ENCODE results near the gene STX11. TPM values are rescaled to one million over a fixed set of nuclear protein-coding genes. Genes with fewer than 3 reads are reported as not detected.

The STX11 gene
- total and polyA plus RNA-seq, 10 of the 15 experiments (the other 5 are each of a cell fraction or from before 2014, with no cell fraction given) = 0.66 to 38.1 (median 19.8) TPM

DNA sequence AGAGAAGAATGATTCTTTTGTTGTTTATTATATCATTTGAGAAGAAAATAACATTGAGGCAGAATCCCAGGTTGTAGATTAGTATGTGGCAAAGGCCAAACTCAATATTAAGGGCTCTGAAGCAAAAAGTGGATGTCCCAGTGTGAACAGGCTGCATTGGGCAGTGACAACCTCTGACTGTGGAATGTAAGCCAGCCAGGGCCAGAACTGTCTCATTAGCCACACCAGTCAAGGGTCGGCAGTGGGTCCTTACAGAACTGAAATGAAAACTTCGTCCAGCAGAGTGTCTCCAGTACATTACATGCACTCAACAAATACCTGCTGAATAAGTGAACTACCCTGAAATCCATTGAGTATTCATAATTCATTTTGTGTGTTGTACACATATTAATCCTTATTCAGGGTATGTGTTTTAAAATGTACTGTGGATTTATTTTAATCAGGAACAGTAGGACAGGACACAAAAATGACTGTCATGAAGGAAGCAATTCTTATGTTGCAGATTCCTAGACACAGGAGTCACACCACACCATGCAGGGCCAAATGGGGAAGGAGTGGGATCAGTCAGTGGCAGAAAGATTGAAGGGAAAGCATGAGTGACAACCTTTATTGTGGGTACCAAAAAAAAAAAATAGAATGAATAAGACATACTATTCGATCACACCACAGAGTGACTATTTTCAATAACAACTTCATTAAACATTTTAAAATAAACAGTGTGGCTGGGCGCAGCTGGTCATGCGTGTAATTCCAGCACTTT, 69.9 kb downstream of the STX11 start:
- H4K20me1 ChIP-seq (ENCODE audit: control insufficient read depth, insufficient read depth) = no peaks in the 10 kb centered on the region
- TF ChIP-seq TAF1 (IDR thresholded peaks at IDR 0.05; ENCODE audit: borderline replicate concordance, low read depth, low read length) = no peak
- TF ChIP-seq YBX1 (IDR thresholded peaks at IDR 0.05) = no peak
- TF ChIP-seq MEF2A (IDR thresholded peaks at IDR 0.05; ENCODE audit: insufficient read depth, low read depth, low read length) = no peak
- no peak for TF ChIP-seq NR2F1 (conservative IDR thresholded peaks at IDR 0.05)
- no peak for TF ChIP-seq NR2C1 (IDR thresholded peaks at IDR 0.05)
- TF ChIP-seq RCOR1 (conservative IDR thresholded peaks at IDR 0.05; ENCODE audit: low read depth, low read length) = no peak
- TF ChIP-seq ZNF217 (IDR thresholded peaks at IDR 0.05) = no peak
- TF ChIP-seq, protein P1, sequence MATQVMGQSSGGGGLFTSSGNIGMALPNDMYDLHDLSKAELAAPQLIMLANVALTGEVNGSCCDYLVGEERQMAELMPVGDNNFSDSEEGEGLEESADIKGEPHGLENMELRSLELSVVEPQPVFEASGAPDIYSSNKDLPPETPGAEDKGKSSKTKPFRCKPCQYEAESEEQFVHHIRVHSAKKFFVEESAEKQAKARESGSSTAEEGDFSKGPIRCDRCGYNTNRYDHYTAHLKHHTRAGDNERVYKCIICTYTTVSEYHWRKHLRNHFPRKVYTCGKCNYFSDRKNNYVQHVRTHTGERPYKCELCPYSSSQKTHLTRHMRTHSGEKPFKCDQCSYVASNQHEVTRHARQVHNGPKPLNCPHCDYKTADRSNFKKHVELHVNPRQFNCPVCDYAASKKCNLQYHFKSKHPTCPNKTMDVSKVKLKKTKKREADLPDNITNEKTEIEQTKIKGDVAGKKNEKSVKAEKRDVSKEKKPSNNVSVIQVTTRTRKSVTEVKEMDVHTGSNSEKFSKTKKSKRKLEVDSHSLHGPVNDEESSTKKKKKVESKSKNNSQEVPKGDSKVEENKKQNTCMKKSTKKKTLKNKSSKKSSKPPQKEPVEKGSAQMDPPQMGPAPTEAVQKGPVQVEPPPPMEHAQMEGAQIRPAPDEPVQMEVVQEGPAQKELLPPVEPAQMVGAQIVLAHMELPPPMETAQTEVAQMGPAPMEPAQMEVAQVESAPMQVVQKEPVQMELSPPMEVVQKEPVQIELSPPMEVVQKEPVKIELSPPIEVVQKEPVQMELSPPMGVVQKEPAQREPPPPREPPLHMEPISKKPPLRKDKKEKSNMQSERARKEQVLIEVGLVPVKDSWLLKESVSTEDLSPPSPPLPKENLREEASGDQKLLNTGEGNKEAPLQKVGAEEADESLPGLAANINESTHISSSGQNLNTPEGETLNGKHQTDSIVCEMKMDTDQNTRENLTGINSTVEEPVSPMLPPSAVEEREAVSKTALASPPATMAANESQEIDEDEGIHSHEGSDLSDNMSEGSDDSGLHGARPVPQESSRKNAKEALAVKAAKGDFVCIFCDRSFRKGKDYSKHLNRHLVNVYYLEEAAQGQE (IDR thresholded peaks at IDR 0.05; ENCODE audit: low read depth, low read length) = no peak
- no peak for TF ChIP-seq RFX5 (IDR thresholded peaks at IDR 0.05; ENCODE audit: low read depth, low read length)
- no peak overlapping the region for H3K27ac ChIP-seq (ENCODE audit: control insufficient read depth, insufficient read depth)
- ATAC-seq (no peak), FAIRE-seq (no peak), DNase-seq (ENCODE audit: low read depth, low spot score) (no peak)
- CTCF ChIA-PET = interaction anchor here (1.0 to 5.8 kb wide), 15 partner anchors 12 to 645 kb away, joined by 3 to 142 read pairs (median 9); no protein-coding TSS in a partner anchor
- no peaks in the 10 kb centered on the region for H3K36me3 ChIP-seq (ENCODE audit: control insufficient read depth in 2 of 2, insufficient read depth in 2 of 2, low read length in 1 of 2)
- POLR2A ChIA-PET = no interaction called here
- no TSS peak for BruUV-seq (replicated peaks)
- H3K4me2 ChIP-seq (ENCODE audit: control insufficient read depth, insufficient read depth) = no peak overlapping the region
- 54% methylated on average over 5 of the region's 5 CpGs for WGBS (ENCODE audit: insufficient coverage, insufficient replicate concordance, low lambda C conversion rate, missing lambda C conversion rate)
- in situ Hi-C loops (cut with MboI) (loop anchor here (10.0 kb wide), 1 partner anchor 275 kb away; no protein-coding TSS in a partner anchor), intact Hi-C loops (cut with micrococcal nuclease; ENCODE audit: unreplicated experiment) (no loop called here)
- H3K27me3 ChIP-seq (replicated peaks in 1 of 2; ENCODE audit: control insufficient read depth in 2 of 2, insufficient read depth in 2 of 2, low read length in 1 of 2) = no peaks in the 10 kb centered on the region
- no peak overlapping the region for H2AFZ ChIP-seq (ENCODE audit: control insufficient read depth, low read depth, low read length)
- RAD21 ChIA-PET (ENCODE audit: unreplicated experiment) = interaction anchor here (0.9 to 4.1 kb wide), 7 partner anchors 114 to 262 kb away, joined by 3 to 87 read pairs (median 6); no protein-coding TSS in a partner anchor
- no peak overlapping the region for H3K9ac ChIP-seq (ENCODE audit: control insufficient read depth, insufficient read depth, low read length)
- H3K4me1 ChIP-seq (ENCODE audit: control insufficient read depth, insufficient read depth, low read length) = peaks cover 5% of the 10 kb centered on the region
- SMC1A ChIA-PET (ENCODE audit: uncharacterized antibody, unreplicated experiment) = interaction anchor here (0.9 to 6.6 kb wide), 11 partner anchors 41 to 644 kb away, joined by 3 to 125 read pairs (median 12); partner anchors contain the start of gene STX11
- H3K4me3 ChIP-seq = no peak overlapping the region
- no peaks in the 10 kb centered on the region for H3K9me3 ChIP-seq (replicated peaks; ENCODE audit: control insufficient read depth, insufficient read depth, low read length)
- H3K79me2 ChIP-seq (ENCODE audit: control insufficient read depth, insufficient read depth, low read length) = no peaks in the 10 kb centered on the region

Data from GM12878 (cell line).